Gastroesophageal sphincter (tissue), 4 donors: ENCODE measurements around the gene DTD2. TPM values are rescaled to one million over a fixed set of nuclear protein-coding genes. Genes with fewer than 3 reads are reported as not detected.

ENCODE experiments used
- ATAC-seq: fragments of 150-250 bp; one replicate; pipeline ENCODE4 v1.9.1; 2016; ENCODE audit warnings: mild to moderate bottlenecking, moderate library complexity
- H3K27ac ChIP-seq, 4 donors: fragments of 200-600 bp; sonication (generic) in 3 of 4; 1 replicate in 3 of 4; 2 replicates in 1 of 4; pipeline ENCODE4 v1.5.1; 2016 to 2019
- H3K27me3 ChIP-seq: fragments of 200-600 bp; sonication (generic); one replicate; pipeline ENCODE4 v1.5.1; 2019
- H3K36me3 ChIP-seq, 2 donors: fragments of 200-600 bp; sonication (generic); one replicate each; pipeline ENCODE4 v1.5.1; 2019; ENCODE audit warnings: control low read depth in 1 of 2
- H3K4me1 ChIP-seq, 3 donors: fragments of 200-600 bp; sonication (generic); 1 replicate in 2 of 3; 2 replicates in 1 of 3; pipeline ENCODE4 v1.5.1; 2016 to 2019; ENCODE audit warnings: control low read depth in 2 of 3
- H3K4me3 ChIP-seq, 2 donors: fragments of 200-600 bp; sonication (generic); one replicate each; pipeline ENCODE4 v1.5.1; 2019; ENCODE audit warnings: mild to moderate bottlenecking in 1 of 2, moderate library complexity in 1 of 2
- H3K9me3 ChIP-seq, 3 donors: fragments of 200-600 bp; sonication (generic); one replicate each; pipeline ENCODE4 v1.5.1; 2017 to 2019; ENCODE audit warnings: control low read depth in 2 of 3
- CTCF ChIP-seq, 4 experiments: fragments of 200-600 bp in 2 of 4; fragments of 450-650 bp in 2 of 4; sonication (generic) in 1 of 4; IDR thresholded peaks; one replicate each; pipeline ENCODE4 v1.5.1; 2017 to 2019; ENCODE audit warnings: antibody characterized with exemption in 4 of 4, mild to moderate bottlenecking in 2 of 4, moderate library complexity in 2 of 4
- EP300 ChIP-seq: sonication (generic); formaldehyde crosslinking; IDR thresholded peaks from one replicate; pipeline ENCODE4 v1.6.1; 2017; ENCODE audit warnings: antibody characterized with exemption, mild to moderate bottlenecking
- POLR2A ChIP-seq, 2 donors: fragments of 450-650 bp; IDR thresholded peaks; one replicate each; pipeline ENCODE4 v1.6.1; 2017; ENCODE audit warnings: antibody characterized with exemption in 2 of 2, mild to moderate bottlenecking in 2 of 2, moderate library complexity in 1 of 2
- POLR2AphosphoS5 ChIP-seq: sonication (generic); formaldehyde crosslinking; IDR thresholded peaks from one replicate; pipeline ENCODE4 v1.6.1; 2017; ENCODE audit warnings: antibody characterized with exemption
- WGBS, 2 donors: methylation state at CpG; one replicate each; pipeline ENCODE4 v1.1.5; 2018; ENCODE audit warnings: low coverage in 1 of 2; 5-methylcytosine and 5-hydroxymethylcytosine counted together
- total RNA-seq, 4 donors: library from RNA; depleted of rRNA; stranded (reverse); fragments of >200 nt; gene quantifications; one replicate each; pipeline ENCODE4 v1.1.0, GENCODE V29; 2016

The DTD2 gene
- total RNA-seq, 4 donors from 2014 or later = 21.3 to 31.1 (median 28.1) TPM

GRCh38 chr14:31489691-31490090 lies 32.4 kb upstream of the DTD2 start:
- no peak for ATAC-seq

GRCh38 chr14:31487886-31488285 lies 30.6 kb upstream of the DTD2 start, which contains the start of gene GPR33:
GPR33 (minus strand) TSS chr14:31488039; CDS start chr14:31483965, 4,074 bp downstream.
- 50 to 80% methylated on average over 1 of the region's 1 CpG for WGBS, 2 donors
- no peaks in the 10 kb centered on the region for H3K27me3 ChIP-seq
- TF ChIP-seq CTCF (IDR thresholded peaks at IDR 0.05) (no peak), POLR2AphosphoS5 (no peak), EP300 (no peak), POLR2A (IDR thresholded peaks at IDR 0.05) (no peak)
- H3K27ac ChIP-seq = no peak within 1 kb of the TSS
- no peaks in the 10 kb centered on the region for H3K36me3 ChIP-seq
- H3K9me3 ChIP-seq = no peaks in the 10 kb centered on the region
- no peak for ATAC-seq
- no peaks in the 10 kb centered on the region for H3K4me1 ChIP-seq
- no peak within 1 kb of the TSS for H3K4me3 ChIP-seq

More at GRCh38 chr14:31489691-31490090, 32.4 kb upstream of the DTD2 start:
- no peaks in the 10 kb centered on the region for H3K27me3 ChIP-seq
- H3K9me3 ChIP-seq = no peaks in the 10 kb centered on the region
- no peak overlapping the region for H3K27ac ChIP-seq
- TF ChIP-seq POLR2AphosphoS5 = no peak
- no peak for TF ChIP-seq CTCF (IDR thresholded peaks at IDR 0.05)
- TF ChIP-seq POLR2A (IDR thresholded peaks at IDR 0.05) = no peak
- no peak for TF ChIP-seq EP300
- no peaks in the 10 kb centered on the region for H3K4me1 ChIP-seq
- no peaks in the 10 kb centered on the region for H3K36me3 ChIP-seq
- H3K4me3 ChIP-seq = no peak overlapping the region

- H3K27me3 ChIP-seq = no peaks in the 10 kb centered on the region
- no peaks in the 10 kb centered on the region for H3K9me3 ChIP-seq
- TF ChIP-seq CTCF (IDR thresholded peaks at IDR 0.05) = no peak
- TF ChIP-seq POLR2A (IDR thresholded peaks at IDR 0.05) = no peak
- TF ChIP-seq POLR2AphosphoS5 = no peak
- no peak for TF ChIP-seq EP300
- 95 to 100% methylated on average over 2 of the region's 2 CpGs for WGBS, 2 donors
- H3K4me3 ChIP-seq = no peak overlapping the region
- no peak for ATAC-seq
- H3K4me1 ChIP-seq = no peaks in the 10 kb centered on the region
- no peaks in the 10 kb centered on the region for H3K36me3 ChIP-seq
- no peak overlapping the region for H3K27ac ChIP-seq
Measured at GRCh38 chr14:31486764-31487163, 29.5 kb upstream of the DTD2 start.

GRCh38 chr14:31484754-31485153 lies 27.4 kb upstream of the DTD2 start:
- Histone ChIP-seq H3K4me1 (no peaks in the 10 kb centered on the region), H3K9me3 (no peaks in the 10 kb centered on the region), H3K4me3 (no peak overlapping the region), H3K36me3 (no peaks in the 10 kb centered on the region), H3K27me3 (no peaks in the 10 kb centered on the region), H3K27ac (no peak overlapping the region)
- TF ChIP-seq POLR2AphosphoS5 (no peak), CTCF (IDR thresholded peaks at IDR 0.05) (no peak), EP300 (no peak), POLR2A (IDR thresholded peaks at IDR 0.05) (no peak)
- ATAC-seq = no peak
- WGBS, 2 donors = 69 to 100% methylated on average over 2 to 3 of the region's 3 CpGs

- 91 to 98% methylated on average over 3 to 4 of the region's 4 CpGs for WGBS, 2 donors
- TF ChIP-seq POLR2AphosphoS5 (no peak), EP300 (no peak), POLR2A (IDR thresholded peaks at IDR 0.05) (no peak), CTCF (IDR thresholded peaks at IDR 0.05) (no peak)
- Histone ChIP-seq H3K36me3 (no peaks in the 10 kb centered on the region), H3K27ac (no peak overlapping the region), H3K9me3 (no peaks in the 10 kb centered on the region), H3K4me1 (no peaks in the 10 kb centered on the region), H3K27me3 (no peaks in the 10 kb centered on the region), H3K4me3 (no peak overlapping the region)
- no peak for ATAC-seq
Measured at GRCh38 chr14:31480156-31480555, 22.9 kb upstream of the DTD2 start.
